Measurements from ENCODE around the gene CDV3. TPM values are rescaled to one million over a fixed set of nuclear protein-coding genes. Genes with fewer than 3 reads are reported as not detected.

CDV3 gene
- total and polyA plus RNA-seq, 10 of the 15 experiments (the other 5 are each of a cell fraction or from before 2014, with no cell fraction given): 42.3 to 466 (median 136) TPM

GRCh38 chr3:133548090-133548489 is 25.4 kb upstream of the CDV3 start:
- POLR2A ChIA-PET: interaction anchor here (0.6 kb wide), 1 partner anchor 9 kb away, joined by 3 read pairs; no protein-coding TSS in a partner anchor
- ATAC-seq (no peak), DNase-seq (ENCODE audit: low read depth, low spot score) (no peak), FAIRE-seq (no peak)
- Histone ChIP-seq H3K4me3 (no peak overlapping the region), H3K27me3 (replicated peaks in 1 of 2; ENCODE audit: control insufficient read depth in 2 of 2, insufficient read depth in 2 of 2, low read length in 1 of 2) (no peaks in the 10 kb centered on the region), H3K9me3 (replicated peaks; ENCODE audit: control insufficient read depth, insufficient read depth, low read length) (no peaks in the 10 kb centered on the region), H3K4me2 (ENCODE audit: control insufficient read depth, insufficient read depth) (no peak overlapping the region), H2AFZ (ENCODE audit: control insufficient read depth, low read depth, low read length) (no peak overlapping the region), H3K36me3 (ENCODE audit: control insufficient read depth in 2 of 2, insufficient read depth in 2 of 2, low read length in 1 of 2) (no peaks in the 10 kb centered on the region), H3K79me2 (ENCODE audit: control insufficient read depth, insufficient read depth, low read length) (no peaks in the 10 kb centered on the region), H3K27ac (ENCODE audit: control insufficient read depth, insufficient read depth) (no peak overlapping the region), H3K9ac (ENCODE audit: control insufficient read depth, insufficient read depth, low read length) (no peak overlapping the region), H3K4me1 (ENCODE audit: control insufficient read depth, insufficient read depth, low read length) (peaks cover 4% of the 10 kb centered on the region; the same call in 1 of the 2 replicates), H4K20me1 (ENCODE audit: control insufficient read depth, insufficient read depth) (no peaks in the 10 kb centered on the region)
- CTCF ChIA-PET: interaction anchor here (0.8 to 1.7 kb wide), 5 partner anchors 15 to 822 kb away, joined by 3 to 5 read pairs (median 4); no protein-coding TSS in a partner anchor
- BruUV-seq (replicated peaks): no TSS peak
- SMC1A ChIA-PET (ENCODE audit: uncharacterized antibody, unreplicated experiment): interaction anchor here (0.8 to 1.6 kb wide), 7 partner anchors 13 to 83 kb away, joined by 3 to 6 read pairs (median 4); no protein-coding TSS in a partner anchor
- in situ Hi-C loops (cut with MboI) (no loop called here), intact Hi-C loops (cut with micrococcal nuclease; ENCODE audit: unreplicated experiment) (no loop called here)
- TF ChIP-seq MEF2B (IDR thresholded peaks at IDR 0.05; ENCODE audit: partially characterized antibody, poor library complexity, severe bottlenecking) (no peak), NFYA (IDR thresholded peaks at IDR 0.05; ENCODE audit: borderline replicate concordance, low read depth, low read length) (no peak), SREBF1 (IDR thresholded peaks at IDR 0.05; ENCODE audit: low read length) (no peak), SUPT20H (IDR thresholded peaks at IDR 0.05; ENCODE audit: borderline replicate concordance, control insufficient read depth, low read depth, low read length) (no peak), STAT1 (conservative IDR thresholded peaks at IDR 0.05) (no peak), CBX3 (IDR thresholded peaks at IDR 0.05; ENCODE audit: borderline replicate concordance, low read depth) (no peak), POLR2AphosphoS5 (IDR thresholded peaks at IDR 0.05; ENCODE audit: low read length) (no peak), CHD4 (IDR thresholded peaks at IDR 0.05) (no peak), EGR1 (IDR thresholded peaks at IDR 0.05; ENCODE audit: borderline replicate concordance in 1 of 2, low read depth in 2 of 2, low read length in 2 of 2) (no peak), TCF12 (IDR thresholded peaks at IDR 0.05; ENCODE audit: low read depth, low read length) (no peak), PKNOX1 (IDR thresholded peaks at IDR 0.05) (no peak), MTA3 (IDR thresholded peaks at IDR 0.05; ENCODE audit: borderline replicate concordance, low read length) (no peak), DPF2 (IDR thresholded peaks at IDR 0.05) (no peak), FOS (IDR thresholded peaks at IDR 0.05; ENCODE audit: borderline replicate concordance, extremely low read depth, insufficient read length) (no peak), ZNF687 (IDR thresholded peaks at IDR 0.05) (no peak)
- RAD21 ChIA-PET (ENCODE audit: unreplicated experiment): no interaction called here
- WGBS (ENCODE audit: insufficient coverage, insufficient replicate concordance, low lambda C conversion rate, missing lambda C conversion rate): 48% methylated on average over 2 of the region's 2 CpGs

All from GM12878 (cell line).